PC-9 (cell line): Measurements from ENCODE around the gene TMEM45B. TPM values are rescaled to one million over a fixed set of nuclear protein-coding genes. Genes with fewer than 3 reads are reported as not detected.
"Not testable (repeated sequence)": the region's sequence is repeated elsewhere in the genome, so short reads cannot be mapped to it uniquely, and the experiment has no call there.

Experiments used
- BruUV-seq: library from RNA; stranded (reverse); fragments of 400-500 nt; replicated peaks from 2 replicates; lab custom pipeline; 2021; lab: Mats Ljungman, UMichigan
- CTCF ChIA-PET: fragments of 300-600 bp; sonication (Branson Sonifier 250); formaldehyde crosslinking; loops from one replicate; lab custom pipeline; 2022; ENCODE audit warnings: antibody characterized with exemption; lab: Charles Lee
- POLR2A ChIA-PET: fragments of 300-600 bp; sonication (Branson Sonifier 250); formaldehyde crosslinking; loops from one replicate; lab custom pipeline; 2022; ENCODE audit warnings: antibody characterized with exemption; ENCODE audit not compliant: unreplicated experiment; lab: Charles Lee
- DNase-seq, 2 experiments: peaks; one replicate each; pipeline versions ENCODE4 v3.0.0 to v3.0.0-alpha.2; 2015 to 2022; ENCODE audit warnings: mixed read lengths in 1 of 2
- H2AFZ ChIP-seq: fragments of 200-600 bp; sonication (generic); 2 replicates; pipeline ENCODE4 v1.8.1; 2017; ENCODE audit warnings: antibody characterized with exemption
- H3F3A ChIP-seq: fragments of 200-600 bp; sonication (generic); 2 replicates; pipeline ENCODE4 v1.8.1; 2017; ENCODE audit warnings: antibody characterized with exemption, mild to moderate bottlenecking, low read depth; ENCODE audit not compliant: insufficient read depth
- H3K27ac ChIP-seq: fragments of 200-600 bp; sonication (generic); 2 replicates; pipeline ENCODE4 v1.6.1; 2016; ENCODE audit warnings: mixed run types
- H3K27me3 ChIP-seq: fragments of 200-600 bp; sonication (generic); 2 replicates; pipeline ENCODE4 v1.6.1; 2016; ENCODE audit warnings: low read depth, mixed run types; ENCODE audit not compliant: insufficient read depth
- H3K36me3 ChIP-seq: fragments of 200-600 bp; sonication (generic); 2 replicates; pipeline ENCODE4 v1.6.1; 2016; ENCODE audit warnings: low read depth, mixed run types
- H3K4me1 ChIP-seq: fragments of 200-600 bp; sonication (generic); replicated peaks from 2 replicates; pipeline ENCODE4 v1.6.1; 2016; ENCODE audit warnings: mixed run types; ENCODE audit not compliant: insufficient read depth
- H3K4me2 ChIP-seq: fragments of 200-600 bp; sonication (generic); 2 replicates; pipeline ENCODE4 v1.6.1; 2017; ENCODE audit warnings: mixed run types
- H3K4me3 ChIP-seq: fragments of 200-600 bp; sonication (generic); 2 replicates; pipeline ENCODE4 v1.6.1; 2016; ENCODE audit warnings: mixed run types
- H3K79me2 ChIP-seq: fragments of 200-600 bp; sonication (generic); 2 replicates; pipeline ENCODE4 v1.6.1; 2017; ENCODE audit warnings: low read depth, mixed run types
- H3K9me2 ChIP-seq: fragments of 200-600 bp; sonication (generic); 2 replicates; pipeline ENCODE4 v1.8.1; 2017; ENCODE audit warnings: mild to moderate bottlenecking; ENCODE audit not compliant: insufficient read depth
- H3K9me3 ChIP-seq: fragments of 200-600 bp; sonication (generic); 2 replicates; pipeline ENCODE4 v1.8.1; 2016; ENCODE audit warnings: low read depth; ENCODE audit not compliant: insufficient read depth
- H4K20me1 ChIP-seq: fragments of 200-600 bp; sonication (generic); 2 replicates; pipeline ENCODE4 v1.8.1; 2017; ENCODE audit not compliant: insufficient read depth
- EZH2 ChIP-seq: fragments of 200-600 bp; sonication (generic); IDR thresholded peaks from 2 replicates; pipeline ENCODE4 v1.8.0; 2017; ENCODE audit warnings: antibody characterized with exemption, low read depth
- intact Hi-C: fragments of 100-400 bp; cut with micrococcal nuclease; formaldehyde crosslinking; loops from one replicate; pipeline ENCODE4 v1.10.0; 2022; ENCODE audit not compliant: unreplicated experiment
- total RNA-seq: library from RNA; stranded (reverse); gene quantifications from 2 replicates; pipeline ENCODE4 v1.2.3, GENCODE V29; 2021
- TF ChIP-seq, protein P1 (sequence below): fragments of 200-600 bp; sonication (generic); conservative IDR thresholded peaks from 2 replicates; pipeline ENCODE4 v1.6.1; 2017; ENCODE audit warnings: mixed run types, antibody characterized with exemption, mild to moderate bottlenecking, moderate library complexity

Gene TMEM45B
- total RNA-seq, 1 experiment from 2014 or later, result 13.3 TPM

- TF ChIP-seq EZH2, result no peak
- TF ChIP-seq, protein P1, sequence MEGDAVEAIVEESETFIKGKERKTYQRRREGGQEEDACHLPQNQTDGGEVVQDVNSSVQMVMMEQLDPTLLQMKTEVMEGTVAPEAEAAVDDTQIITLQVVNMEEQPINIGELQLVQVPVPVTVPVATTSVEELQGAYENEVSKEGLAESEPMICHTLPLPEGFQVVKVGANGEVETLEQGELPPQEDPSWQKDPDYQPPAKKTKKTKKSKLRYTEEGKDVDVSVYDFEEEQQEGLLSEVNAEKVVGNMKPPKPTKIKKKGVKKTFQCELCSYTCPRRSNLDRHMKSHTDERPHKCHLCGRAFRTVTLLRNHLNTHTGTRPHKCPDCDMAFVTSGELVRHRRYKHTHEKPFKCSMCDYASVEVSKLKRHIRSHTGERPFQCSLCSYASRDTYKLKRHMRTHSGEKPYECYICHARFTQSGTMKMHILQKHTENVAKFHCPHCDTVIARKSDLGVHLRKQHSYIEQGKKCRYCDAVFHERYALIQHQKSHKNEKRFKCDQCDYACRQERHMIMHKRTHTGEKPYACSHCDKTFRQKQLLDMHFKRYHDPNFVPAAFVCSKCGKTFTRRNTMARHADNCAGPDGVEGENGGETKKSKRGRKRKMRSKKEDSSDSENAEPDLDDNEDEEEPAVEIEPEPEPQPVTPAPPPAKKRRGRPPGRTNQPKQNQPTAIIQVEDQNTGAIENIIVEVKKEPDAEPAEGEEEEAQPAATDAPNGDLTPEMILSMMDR, result no peak
- intact Hi-C loops, result no loop called here
- no peaks in the 10 kb centered on the region for H3K27me3 ChIP-seq
- peaks cover 20% of the 10 kb centered on the region for H3K4me1 ChIP-seq
- H3F3A ChIP-seq, result no peaks in the 10 kb centered on the region
- BruUV-seq, result no TSS peak
- no peaks in the 10 kb centered on the region for H3K79me2 ChIP-seq
- H3K4me2 ChIP-seq, result no peak overlapping the region
- H4K20me1 ChIP-seq, result no peaks in the 10 kb centered on the region
- H2AFZ ChIP-seq, result no peak overlapping the region
- ChIA-PET POLR2A (no interaction called here), CTCF (no interaction called here)
- no peaks in the 10 kb centered on the region for H3K9me2 ChIP-seq
- DNase-seq, result no peak
- H3K27ac ChIP-seq, result no peak overlapping the region
- no peaks in the 10 kb centered on the region for H3K36me3 ChIP-seq
- no peak overlapping the region for H3K4me3 ChIP-seq
- peaks cover 10% of the 10 kb centered on the region; the same call in 1 of the 2 replicates for H3K9me3 ChIP-seq
Observed at GRCh38 chr11:129800655-129801054, 15.0 kb upstream of the TMEM45B start.

DNA sequence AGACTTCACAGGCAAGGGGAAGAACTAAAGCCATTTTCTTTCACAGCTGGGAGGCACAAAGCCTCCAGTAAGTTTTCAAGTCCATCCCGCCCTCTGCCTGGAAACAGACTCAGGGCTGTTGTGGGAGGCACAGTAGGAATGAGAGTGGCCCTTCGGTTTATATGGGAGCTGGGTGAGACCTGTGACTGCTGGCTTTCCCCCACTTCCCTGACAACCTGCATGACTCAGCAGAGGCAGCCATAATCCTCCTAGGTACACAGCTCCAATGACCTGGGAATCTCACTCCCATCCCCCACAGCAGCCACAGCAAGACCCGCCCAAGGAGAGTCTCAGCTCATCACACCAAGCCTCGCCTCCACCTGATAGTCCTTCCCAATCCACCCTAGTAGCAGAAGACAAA lies 12.1 kb upstream of the TMEM45B start:
- TF ChIP-seq, protein P1, result no peak
- no peak for TF ChIP-seq EZH2
- ChIA-PET POLR2A (interaction anchor here (0.6 to 0.7 kb wide), 3 partner anchors 25 to 342 kb away, joined by 3 to 9 read pairs (median 6); no protein-coding TSS in a partner anchor), CTCF (no interaction called here)
- Histone ChIP-seq H4K20me1 (no peaks in the 10 kb centered on the region), H3K4me2 (peak overlapping the region; percentile 32), H3K27me3 (no peaks in the 10 kb centered on the region), H3K79me2 (no peaks in the 10 kb centered on the region), H3K9me2 (no peaks in the 10 kb centered on the region), H3K36me3 (no peaks in the 10 kb centered on the region), H3K9me3 (peaks cover 8% of the 10 kb centered on the region; the same call in 1 of the 2 replicates), H2AFZ (peak overlapping the region; percentile 66; the same call in 1 of the 2 replicates), H3F3A (no peaks in the 10 kb centered on the region), H3K4me3 (no peak overlapping the region), H3K27ac (peak overlapping the region; percentile 74), H3K4me1 (peaks cover 20% of the 10 kb centered on the region)
- peak; percentile 38 to 53 for DNase-seq
- BruUV-seq, result no TSS peak
- intact Hi-C loops, result no loop called here

DNA sequence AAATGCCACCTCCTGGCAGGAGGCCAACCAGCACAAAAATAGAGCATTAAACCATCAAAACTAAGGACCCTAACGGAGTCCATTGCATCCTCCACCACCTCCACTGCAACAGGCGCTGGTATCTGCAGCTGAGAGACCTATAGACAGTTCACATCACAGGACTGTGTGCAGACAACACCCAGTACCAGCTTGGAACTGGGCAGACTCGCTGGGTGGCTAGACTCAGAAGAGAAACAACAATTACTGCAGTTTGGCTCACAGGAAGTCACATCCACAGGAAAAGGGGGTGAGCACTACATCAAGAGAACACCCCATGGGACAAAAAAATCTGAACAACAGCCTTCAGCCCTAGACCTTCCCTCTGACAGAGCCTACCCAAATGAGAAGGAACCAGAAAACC lies 11.6 kb upstream of the TMEM45B start:
- Histone ChIP-seq H3K27ac (peak overlapping the region; percentile 74; the same call in 1 of the 2 replicates), H3K4me2 (peak overlapping the region; percentile 32), H4K20me1 (no peaks in the 10 kb centered on the region), H3K4me1 (peaks cover 20% of the 10 kb centered on the region), H3K79me2 (no peaks in the 10 kb centered on the region), H3F3A (no peaks in the 10 kb centered on the region), H3K9me2 (no peaks in the 10 kb centered on the region), H3K36me3 (no peaks in the 10 kb centered on the region), H3K27me3 (no peaks in the 10 kb centered on the region), H2AFZ (no peak overlapping the region), H3K4me3 (no peak overlapping the region), H3K9me3 (peaks cover 8% of the 10 kb centered on the region; the same call in 1 of the 2 replicates)
- no peak for TF ChIP-seq EZH2
- TF ChIP-seq, protein P1, result no peak
- intact Hi-C loops, result no loop called here
- DNase-seq, result peak in 1 of 2 experiments; percentile 5
- BruUV-seq, result no TSS peak
- ChIA-PET CTCF (no interaction called here), POLR2A (interaction anchor here (0.6 to 0.7 kb wide), 3 partner anchors 25 to 342 kb away, joined by 3 to 9 read pairs (median 6); no protein-coding TSS in a partner anchor)

GRCh38 chr11:129808241-129808640 lies 7.4 kb upstream of the TMEM45B start:
- H3F3A ChIP-seq, DNase-seq, H3K9me3 ChIP-seq, BruUV-seq, POLR2A ChIA-PET, CTCF ChIA-PET, intact Hi-C loops, H4K20me1 ChIP-seq, H3K9me2 ChIP-seq, H3K4me2 ChIP-seq, H3K36me3 ChIP-seq, H3K4me3 ChIP-seq, H3K27ac ChIP-seq, H3K27me3 ChIP-seq, H2AFZ ChIP-seq, H3K79me2 ChIP-seq: not testable (repeated sequence)
- peaks cover 19% of the 10 kb centered on the region for H3K4me1 ChIP-seq
